HG03442 (cell line): Measurements from ENCODE around the gene BNC2.

Experiments used
- ATAC-seq: cut with Tn5 transposase; IDR thresholded peaks from one replicate; pipeline ENCODE4 v1.9.1; 2021; ENCODE audit warnings: mild to moderate bottlenecking, moderate library complexity; ENCODE audit not compliant: unreplicated experiment

The BNC2 gene

GRCh38 chr9:16610538-16610937 is 259.9 kb downstream of the BNC2 start:
- ATAC-seq: no peak

DNA sequence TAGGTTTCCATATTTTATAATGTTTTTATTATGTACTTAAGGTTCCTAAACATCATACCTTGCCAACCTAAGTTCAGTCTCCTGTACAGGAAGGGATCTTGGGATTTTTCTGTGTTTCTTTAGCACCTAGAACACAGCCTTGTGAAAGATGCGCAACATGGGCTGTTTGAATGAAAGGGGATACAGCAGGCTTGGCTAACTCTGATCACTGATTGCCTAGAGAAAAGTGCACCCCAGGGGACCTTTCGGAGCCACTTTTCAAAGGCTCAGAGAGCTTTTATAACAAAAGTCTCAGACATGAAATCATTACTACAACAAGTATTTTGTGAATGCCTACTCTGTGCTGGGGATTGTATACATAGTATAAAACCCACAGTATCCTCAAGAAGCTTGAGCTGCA is 261.6 kb downstream of the BNC2 start:
- no peak for ATAC-seq

- ATAC-seq: no peak
Measured at GRCh38 chr9:16602494-16602893, 268.0 kb downstream of the BNC2 start.

DNA sequence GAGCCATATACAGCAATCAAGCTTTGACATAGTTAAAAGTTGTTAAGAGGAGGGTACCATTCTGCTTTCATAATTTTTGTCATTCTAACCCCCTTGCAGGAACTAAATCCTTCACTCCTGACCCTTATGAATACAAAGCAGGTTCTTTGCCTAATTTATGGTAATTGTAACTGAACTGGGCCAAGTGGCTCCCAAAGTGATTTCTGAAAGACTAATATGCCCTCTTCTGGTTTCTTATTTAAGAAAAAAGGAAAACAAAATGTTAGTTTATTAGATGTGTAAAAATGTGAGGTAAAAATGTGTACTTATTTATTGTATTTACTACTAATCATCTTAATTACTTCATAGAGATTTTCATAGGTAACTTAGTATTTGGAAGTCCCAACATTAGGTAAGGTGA is 268.5 kb downstream of the BNC2 start:
- no peak for ATAC-seq

DNA sequence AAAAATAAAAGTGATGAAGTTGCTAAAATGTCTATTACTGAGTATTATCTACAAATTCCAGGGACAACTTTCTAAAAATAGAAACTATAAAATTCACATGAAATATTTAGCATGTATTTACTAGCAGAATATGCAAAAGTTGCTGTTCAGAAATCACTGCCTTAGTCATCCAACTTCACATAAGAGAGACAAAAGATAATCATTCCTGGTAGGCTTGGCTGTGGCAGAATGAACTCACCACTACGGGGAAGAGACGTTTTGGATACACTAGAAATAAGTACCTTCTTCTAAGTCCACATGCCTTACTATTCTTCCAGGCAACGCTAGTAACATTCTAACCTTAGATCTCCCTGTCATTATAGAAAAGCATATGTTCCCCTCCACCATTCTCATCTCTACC is 272.2 kb downstream of the BNC2 start:
- ATAC-seq: no peak

- no peak for ATAC-seq
Measured at GRCh38 chr9:16597136-16597535, 273.3 kb downstream of the BNC2 start.

- no peak for ATAC-seq
Measured at GRCh38 chr9:16595227-16595626, 275.2 kb downstream of the BNC2 start.

DNA sequence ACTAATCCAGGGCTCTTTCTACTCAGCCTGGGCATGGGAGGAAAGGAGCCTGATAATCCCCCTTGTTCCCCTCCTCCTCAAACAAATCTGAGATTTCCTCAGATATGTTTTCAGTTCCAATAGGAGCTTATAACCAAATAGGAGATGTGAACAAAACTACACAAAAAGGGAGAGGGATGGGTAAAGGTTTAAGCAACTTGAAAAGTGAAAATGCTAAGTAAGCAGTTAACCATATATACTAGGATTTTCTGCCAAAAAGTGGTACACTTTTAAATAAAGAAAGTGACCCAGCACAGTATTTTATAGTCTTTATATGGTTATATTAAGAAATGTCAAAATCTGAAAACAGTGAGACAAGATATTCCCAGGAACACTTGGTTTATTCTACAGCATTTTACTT is 275.7 kb downstream of the BNC2 start:
- ATAC-seq: no peak

GRCh38 chr9:16593746-16594145 is 276.7 kb downstream of the BNC2 start:
- ATAC-seq: no peak

DNA sequence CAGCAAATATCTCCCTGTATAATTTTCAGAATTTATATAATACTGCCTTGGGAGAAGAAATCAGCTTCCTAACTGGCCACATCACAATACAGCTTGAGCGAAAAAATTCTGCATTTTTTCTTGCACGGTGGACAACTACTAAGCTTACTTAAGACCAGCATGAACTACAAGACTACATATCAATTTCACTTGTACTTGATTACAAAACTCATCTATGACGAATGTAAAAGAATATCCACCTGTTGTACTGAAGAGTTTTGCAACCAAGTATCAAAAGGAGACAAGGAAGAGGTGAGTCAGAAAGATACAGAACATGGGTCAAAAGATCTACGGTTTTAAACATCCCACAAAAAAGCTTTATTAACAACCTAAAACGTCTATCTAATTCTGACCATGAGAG is 279.4 kb downstream of the BNC2 start:
- no peak for ATAC-seq

DNA sequence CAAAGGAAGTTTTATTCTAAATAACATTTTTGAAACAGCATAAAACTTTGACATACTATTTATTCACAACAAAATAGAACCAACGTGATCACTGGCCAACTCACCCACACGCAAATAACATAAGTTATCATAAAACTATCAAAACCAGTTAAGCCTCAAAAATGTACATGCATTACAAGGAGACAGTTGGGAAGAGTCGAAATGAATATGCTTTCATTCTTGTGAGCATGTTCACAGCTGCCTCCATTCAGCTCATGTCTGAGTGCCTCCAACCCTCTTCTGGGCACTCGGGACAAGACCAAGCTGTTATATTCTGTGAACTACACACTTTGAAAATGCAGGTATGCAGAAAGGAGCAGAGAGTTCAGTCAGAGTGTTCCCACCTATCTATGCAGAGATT is 284.9 kb downstream of the BNC2 start:
- ATAC-seq: no peak

DNA sequence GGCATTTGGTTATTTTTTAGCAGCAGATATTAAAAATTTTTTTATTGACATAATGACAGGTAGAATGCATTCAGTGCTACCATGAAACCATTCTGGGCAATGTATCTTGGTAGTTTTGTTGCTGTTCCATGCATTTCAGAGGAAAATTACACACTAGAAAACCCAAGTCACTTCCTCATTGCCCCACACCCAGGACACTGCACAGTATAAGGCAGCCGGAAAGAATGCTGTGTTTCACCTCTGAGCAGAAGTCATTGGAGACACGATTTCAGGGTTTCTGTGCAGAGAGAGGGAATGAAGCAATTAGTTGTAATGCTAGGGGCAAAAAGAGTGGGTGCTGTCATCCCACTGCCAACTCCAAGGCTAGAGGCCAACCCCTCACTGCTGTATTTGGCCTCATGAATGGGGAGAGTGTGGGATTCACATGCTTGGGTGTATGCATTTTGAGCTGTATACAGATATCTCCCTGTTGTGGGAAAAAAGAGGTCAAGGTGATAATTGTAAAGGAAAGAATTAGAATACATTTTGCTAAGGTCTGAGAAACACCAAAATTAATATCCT is 290.5 kb downstream of the BNC2 start:
- ATAC-seq: no peak

- no peak for ATAC-seq
Measured at GRCh38 chr9:16575986-16576245, 294.6 kb downstream of the BNC2 start.

DNA sequence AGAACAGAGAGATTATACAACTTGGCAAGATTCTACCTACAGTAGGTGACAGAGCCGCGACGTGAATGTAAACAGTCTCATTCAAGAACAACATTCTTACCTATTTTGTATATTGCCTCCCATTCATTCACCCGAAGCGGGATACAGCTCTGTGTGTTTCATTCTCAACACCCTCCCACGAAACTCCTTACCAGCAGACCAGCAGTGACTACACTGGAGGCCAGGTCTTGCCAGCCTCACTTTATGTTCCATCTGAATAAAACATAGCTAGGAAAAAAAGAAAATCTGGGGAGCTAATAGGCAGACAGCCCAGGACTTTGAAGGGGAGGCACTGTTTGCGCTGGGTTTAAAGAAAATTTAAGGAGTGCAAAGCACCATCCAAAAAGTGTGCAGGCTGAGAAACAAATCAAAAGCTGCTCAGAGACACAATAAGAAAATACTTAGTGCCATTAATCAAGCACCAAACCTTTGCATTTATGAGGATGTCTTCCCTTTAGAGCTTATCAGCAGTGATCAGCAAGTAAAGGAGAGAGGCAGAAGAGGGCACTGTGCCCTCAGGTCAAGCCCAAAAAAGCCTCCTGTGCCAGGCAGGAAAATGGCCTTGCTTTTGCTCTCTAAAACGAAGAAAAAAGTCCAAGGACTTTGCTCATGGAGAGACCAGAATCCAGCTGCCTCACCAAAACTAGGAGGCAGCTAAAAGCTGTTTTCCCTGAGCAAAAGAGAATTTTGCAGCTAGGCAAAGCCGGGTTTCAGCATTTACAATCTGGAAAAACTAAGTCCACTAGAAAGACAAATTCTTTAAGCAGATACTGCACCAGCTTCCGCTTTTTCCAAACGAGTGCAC is 295.1 kb downstream of the BNC2 start:
- ATAC-seq: no peak

DNA sequence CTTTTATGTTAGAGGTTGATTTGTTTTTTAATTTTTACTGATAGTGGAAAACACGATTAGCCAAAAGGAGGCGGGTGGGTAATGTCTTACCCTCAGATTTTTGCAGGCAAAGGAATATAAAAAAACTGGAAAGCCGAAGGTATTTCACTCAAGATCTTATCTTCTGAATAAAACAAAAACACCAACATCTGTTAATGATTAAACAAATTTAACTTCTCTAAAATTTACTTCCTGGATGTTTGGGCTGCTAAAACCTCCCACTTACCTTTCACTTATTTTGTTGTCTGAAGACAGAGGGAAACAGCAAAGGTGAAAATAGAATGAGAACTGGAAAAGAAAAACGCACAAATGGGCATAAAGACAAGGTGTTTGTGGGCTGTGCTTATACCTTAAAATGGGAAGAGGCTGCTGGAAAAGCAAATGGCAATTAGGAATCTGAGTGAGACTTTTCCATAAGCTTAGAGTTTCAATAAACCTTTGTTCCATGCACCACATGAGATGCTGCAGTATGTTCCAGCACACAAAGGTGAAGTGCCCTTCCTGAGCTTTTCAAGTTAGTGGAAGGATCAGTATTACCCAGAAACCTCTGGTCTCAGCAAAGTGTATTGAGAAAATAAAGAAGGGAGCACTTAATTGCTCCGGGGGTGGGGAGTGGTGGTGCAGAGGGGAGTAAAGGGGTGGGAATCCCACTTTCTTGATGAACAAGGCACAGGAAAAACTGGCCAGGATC is 298.3 kb downstream of the BNC2 start:
- no peak for ATAC-seq

DNA sequence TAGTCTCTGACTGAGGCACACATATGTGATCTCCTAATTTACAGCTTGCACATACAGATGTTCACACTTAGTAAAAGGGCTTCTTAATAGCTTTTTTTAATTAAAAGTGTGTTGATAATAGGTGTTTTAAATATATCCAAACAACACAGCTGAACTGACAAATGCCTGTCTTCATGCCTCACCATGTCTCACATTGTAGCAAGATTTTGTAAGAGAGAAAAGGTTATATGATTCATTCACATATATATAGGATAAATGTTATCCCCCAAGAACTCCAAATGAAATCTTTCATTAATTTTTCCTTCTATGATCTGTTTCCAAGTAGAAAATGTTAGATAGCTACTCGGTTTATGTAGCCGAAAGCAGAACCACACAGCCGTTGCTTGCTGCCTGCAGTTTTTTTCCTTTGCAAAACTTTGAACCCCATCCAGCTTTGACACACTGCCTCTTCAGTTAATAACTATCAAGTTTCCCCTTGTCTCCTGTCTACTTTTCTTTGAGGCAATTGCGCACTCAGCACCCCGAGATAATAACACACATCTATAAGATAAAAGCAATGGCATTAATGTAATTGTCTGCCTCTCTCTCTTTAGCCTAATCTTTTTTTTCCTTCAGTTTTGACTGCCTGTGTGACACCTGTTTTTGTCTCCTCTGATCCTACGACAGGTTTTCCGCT is 299.2 kb downstream of the BNC2 start:
- ATAC-seq: no peak

GRCh38 chr9:16563446-16563845 is 307.0 kb downstream of the BNC2 start:
- ATAC-seq: no peak

DNA sequence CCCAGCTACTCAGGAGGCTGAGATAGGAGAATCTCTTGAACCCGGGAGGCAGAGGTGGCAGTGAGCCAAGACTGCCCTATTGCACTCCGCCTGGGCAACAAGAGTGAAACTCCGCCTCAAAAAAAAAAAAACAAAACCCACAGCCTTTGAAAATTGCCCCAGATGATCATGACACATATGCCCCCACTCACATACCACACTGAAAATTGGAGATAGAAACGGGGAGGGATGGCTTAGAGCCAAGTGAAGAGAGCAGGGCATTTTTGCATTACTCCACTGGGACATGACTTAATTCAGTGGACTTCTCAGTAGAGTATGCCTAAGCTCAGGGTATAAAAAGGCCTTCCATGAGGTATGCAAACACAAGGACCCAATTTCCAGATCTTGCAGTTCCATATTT is 309.3 kb downstream of the BNC2 start:
- ATAC-seq: no peak

- ATAC-seq: no peak
Measured at GRCh38 chr9:16559418-16560188, 310.9 kb downstream of the BNC2 start.

DNA sequence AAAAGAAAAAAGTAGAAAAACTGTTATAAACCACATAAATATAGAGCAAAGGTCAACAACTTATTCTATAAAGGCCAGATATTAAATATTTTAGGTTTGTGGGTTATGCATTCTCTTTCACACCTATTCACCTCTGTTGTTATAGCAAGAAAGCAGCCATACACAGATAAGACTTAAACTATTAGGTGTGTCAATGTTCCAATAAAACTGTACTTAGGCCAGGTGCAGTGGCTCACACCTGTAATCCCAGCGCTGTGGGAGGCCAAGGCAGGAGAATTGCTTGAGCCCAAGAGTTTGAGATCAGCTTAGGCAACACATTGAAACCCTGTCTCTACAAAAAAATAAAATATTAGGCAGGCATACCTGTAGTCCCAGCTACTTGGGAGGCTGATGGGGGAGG is 314.7 kb downstream of the BNC2 start:
- ATAC-seq: no peak
